HAP-1 (cell line): ENCODE results near the gene ALDH2.
"Not testable (repeated sequence)": the region's sequence is repeated elsewhere in the genome, so short reads cannot be mapped to it uniquely, and the experiment has no call there.

Source experiments
- DNase-seq, 2 experiments: peaks; one replicate each; pipeline ENCODE4 v3.0.0-alpha.2; 2016 to 2020; ENCODE audit warnings: low spot score in 2 of 2
- H3K27me3 ChIP-seq: fragments of 250-450 bp; sonication (Bioruptor Pico); 2 replicates; pipeline ENCODE4 v1.5.1; 2020; ENCODE audit warnings: low read depth, mild to moderate bottlenecking, moderate library complexity
- H3K36me3 ChIP-seq: fragments of 250-450 bp; sonication (Bioruptor Pico); replicated peaks from 2 replicates; pipeline ENCODE4 v1.5.1; 2020; ENCODE audit warnings: mild to moderate bottlenecking
- H3K4me1 ChIP-seq: fragments of 250-450 bp; sonication (Bioruptor Pico); 2 replicates; pipeline ENCODE4 v1.5.1; 2020; ENCODE audit warnings: mild to moderate bottlenecking
- H3K4me3 ChIP-seq: fragments of 250-450 bp; sonication (Bioruptor Pico); 2 replicates; pipeline ENCODE4 v1.5.1; 2020; ENCODE audit warnings: mild to moderate bottlenecking, moderate library complexity
- H3K9me3 ChIP-seq: fragments of 250-450 bp; sonication (Bioruptor Pico); 2 replicates; pipeline ENCODE4 v1.5.1; 2020; ENCODE audit warnings: mild to moderate bottlenecking, moderate library complexity
- in situ Hi-C: fragments of 300-500 bp; cut with MboI; formaldehyde crosslinking; loops from 3 replicates; pipeline ENCODE4 v1.14.3; 2020; ENCODE audit warnings: low sequenced_read_pairs, inconsistent platforms, mixed read lengths

Gene ALDH2

GRCh38 chr12:111749391-111749790 is 17.3 kb upstream of the ALDH2 start:
- no peak overlapping the region for H3K4me3 ChIP-seq
- H3K9me3 ChIP-seq = no peaks in the 10 kb centered on the region
- in situ Hi-C loops = no loop called here
- no peak for DNase-seq
- no peaks in the 10 kb centered on the region for H3K4me1 ChIP-seq
- peaks cover 33% of the 10 kb centered on the region for H3K36me3 ChIP-seq
- H3K27me3 ChIP-seq = no peaks in the 10 kb centered on the region

GRCh38 chr12:111753144-111753881 is 13.4 kb upstream of the ALDH2 start:
- Histone ChIP-seq H3K27me3 (no peaks in the 10 kb centered on the region), H3K4me1 (no peaks in the 10 kb centered on the region), H3K36me3 (peaks cover 10% of the 10 kb centered on the region), H3K9me3 (no peaks in the 10 kb centered on the region), H3K4me3 (no peak overlapping the region)
- in situ Hi-C loops = loop anchor here (5.0 kb wide), 1 partner anchor 59 kb away; no protein-coding TSS in a partner anchor
- peak; percentile 38 to 69 for DNase-seq

- no peaks in the 10 kb centered on the region for H3K9me3 ChIP-seq
- no peak overlapping the region for H3K4me3 ChIP-seq
- peaks cover 7% of the 10 kb centered on the region; the same call in 1 of the 2 replicates for H3K36me3 ChIP-seq
- H3K27me3 ChIP-seq = no peaks in the 10 kb centered on the region
- no peak for DNase-seq
- no peaks in the 10 kb centered on the region for H3K4me1 ChIP-seq
- in situ Hi-C loops = loop anchor here (5.0 kb wide), 1 partner anchor 58 kb away; no protein-coding TSS in a partner anchor
Measured at GRCh38 chr12:111754671-111755070, 12.1 kb upstream of the ALDH2 start.

- DNase-seq = no peak
- Histone ChIP-seq H3K4me1 (no peaks in the 10 kb centered on the region; the same call in 1 of the 2 replicates), H3K27me3 (no peaks in the 10 kb centered on the region), H3K36me3 (no peaks in the 10 kb centered on the region), H3K4me3 (no peak overlapping the region), H3K9me3 (no peaks in the 10 kb centered on the region)
- in situ Hi-C loops = no loop called here
Measured at GRCh38 chr12:111756196-111756595, 10.5 kb upstream of the ALDH2 start.

GRCh38 chr12:111756681-111757080 is 10.1 kb upstream of the ALDH2 start:
- no peaks in the 10 kb centered on the region for H3K9me3 ChIP-seq
- H3K4me3 ChIP-seq = no peak overlapping the region
- DNase-seq = no peak
- in situ Hi-C loops = no loop called here
- H3K36me3 ChIP-seq = no peaks in the 10 kb centered on the region
- H3K4me1 ChIP-seq = peaks cover under 1% of the 10 kb centered on the region
- no peaks in the 10 kb centered on the region for H3K27me3 ChIP-seq

GRCh38 chr12:111757361-111758119 is 9.2 kb upstream of the ALDH2 start:
- H3K4me1 ChIP-seq = peaks cover 5% of the 10 kb centered on the region
- no peak for DNase-seq
- no peak overlapping the region for H3K4me3 ChIP-seq
- in situ Hi-C loops = no loop called here
- H3K36me3 ChIP-seq = no peaks in the 10 kb centered on the region
- H3K9me3 ChIP-seq = no peaks in the 10 kb centered on the region
- no peaks in the 10 kb centered on the region for H3K27me3 ChIP-seq

- in situ Hi-C loops = no loop called here
- Histone ChIP-seq H3K9me3 (no peaks in the 10 kb centered on the region), H3K4me1 (peaks cover 5% of the 10 kb centered on the region), H3K4me3 (no peak overlapping the region), H3K36me3 (no peaks in the 10 kb centered on the region), H3K27me3 (no peaks in the 10 kb centered on the region)
- DNase-seq = no peak
Measured at GRCh38 chr12:111758120-111758561, 8.6 kb upstream of the ALDH2 start.

- peaks cover 5% of the 10 kb centered on the region for H3K4me1 ChIP-seq
- DNase-seq = no peak
Measured at GRCh38 chr12:111759271-111759670, 7.5 kb upstream of the ALDH2 start.

GRCh38 chr12:111759991-111760390 is 6.7 kb upstream of the ALDH2 start:
- Histone ChIP-seq H3K4me3 (no peak overlapping the region), H3K9me3 (no peaks in the 10 kb centered on the region), H3K36me3 (no peaks in the 10 kb centered on the region), H3K27me3 (no peaks in the 10 kb centered on the region), H3K4me1 (peaks cover 5% of the 10 kb centered on the region)
- in situ Hi-C loops = no loop called here
- DNase-seq = no peak

More at GRCh38 chr12:111759271-111759670, 7.5 kb upstream of the ALDH2 start:
- no peaks in the 10 kb centered on the region for H3K27me3 ChIP-seq
- H3K36me3 ChIP-seq = no peaks in the 10 kb centered on the region
- in situ Hi-C loops = no loop called here
- no peaks in the 10 kb centered on the region for H3K9me3 ChIP-seq
- no peak overlapping the region for H3K4me3 ChIP-seq

- Histone ChIP-seq H3K4me1 (peaks cover 5% of the 10 kb centered on the region), H3K36me3 (no peaks in the 10 kb centered on the region), H3K4me3 (no peak overlapping the region), H3K9me3 (no peaks in the 10 kb centered on the region), H3K27me3 (no peaks in the 10 kb centered on the region)
- in situ Hi-C loops = no loop called here
- no peak for DNase-seq
Measured at GRCh38 chr12:111761099-111761498, 5.6 kb upstream of the ALDH2 start.

GRCh38 chr12:111761706-111762105 is 5.0 kb upstream of the ALDH2 start:
- Histone ChIP-seq H3K27me3 (no peaks in the 10 kb centered on the region), H3K4me1 (peaks cover 5% of the 10 kb centered on the region), H3K9me3 (no peaks in the 10 kb centered on the region), H3K36me3 (no peaks in the 10 kb centered on the region), H3K4me3 (no peak overlapping the region)
- in situ Hi-C loops = no loop called here
- no peak for DNase-seq

GRCh38 chr12:111763552-111763951 is 3.2 kb upstream of the ALDH2 start:
- in situ Hi-C loops, H3K4me1 ChIP-seq, H3K36me3 ChIP-seq, DNase-seq, H3K9me3 ChIP-seq, H3K27me3 ChIP-seq, H3K4me3 ChIP-seq: not testable (repeated sequence)

- in situ Hi-C loops = no loop called here
- peaks cover 5% of the 10 kb centered on the region for H3K4me1 ChIP-seq
- no peak overlapping the region for H3K4me3 ChIP-seq
- no peaks in the 10 kb centered on the region for H3K36me3 ChIP-seq
- H3K27me3 ChIP-seq = no peaks in the 10 kb centered on the region
- H3K9me3 ChIP-seq = no peaks in the 10 kb centered on the region
- DNase-seq = no peak
Measured at GRCh38 chr12:111764120-111764821, 2.5 kb upstream of the ALDH2 start.
